GM18951 (cell line): ENCODE results near the gene MEF2C.
"Not testable (repeated sequence)": the region's sequence is repeated elsewhere in the genome, so short reads cannot be mapped to it uniquely, and the experiment has no call there.

Source experiments
- POLR2A ChIP-seq: IDR thresholded peaks from 4 replicates; pipeline ENCODE4 v1.6.1; 2011; ENCODE audit warnings: mild to moderate bottlenecking; ENCODE audit not compliant: insufficient read length, insufficient read depth; ENCODE audit errors: extremely low read depth
- in situ Hi-C: fragments of 300-500 bp; cut with MboI; formaldehyde crosslinking; loops from one replicate; pipeline ENCODE4 v1.12.0; 2022; ENCODE audit warnings: low sequenced_read_pairs, mixed read lengths, inconsistent platforms; ENCODE audit not compliant: unreplicated experiment

The MEF2C gene

DNA sequence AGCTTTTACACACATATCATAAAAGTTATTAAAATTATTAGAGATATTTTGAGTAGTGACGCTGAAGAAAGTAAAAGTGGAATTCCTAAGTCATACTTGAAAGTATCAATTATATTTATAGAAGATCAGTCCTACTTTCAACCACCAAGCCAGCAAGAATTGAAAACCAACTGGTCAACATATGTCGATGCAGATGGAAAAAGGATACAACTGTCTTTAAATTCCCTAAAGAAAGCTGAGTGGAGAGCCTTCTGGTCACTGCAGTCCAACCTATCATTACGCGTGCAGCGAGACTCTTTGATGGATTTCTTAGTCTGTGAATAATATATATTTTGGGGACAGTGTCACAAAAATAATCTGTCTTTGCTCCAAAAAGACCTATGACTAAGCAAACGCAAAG, 15.3 kb downstream of the MEF2C start:
- TF ChIP-seq POLR2A, result no peak
- in situ Hi-C loops, result no loop called here

DNA sequence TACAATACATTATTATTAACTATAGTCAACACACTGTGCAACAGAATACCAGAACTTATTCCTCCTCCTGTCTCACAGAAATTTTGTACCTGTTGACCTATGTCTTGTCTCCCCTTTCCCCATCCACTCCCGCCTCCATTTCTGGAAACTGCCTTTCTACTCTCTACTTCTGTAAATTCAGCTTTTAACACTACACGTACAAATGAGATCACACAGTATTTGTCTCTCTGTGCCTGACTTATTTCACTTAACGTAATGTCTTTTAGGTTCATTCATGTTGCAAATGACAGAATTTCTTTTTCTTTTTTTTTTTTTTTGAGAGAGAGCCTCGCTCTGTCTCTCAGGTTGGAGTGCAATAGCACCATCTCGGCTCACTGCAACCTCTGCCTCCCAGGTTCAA, 19.5 kb downstream of the MEF2C start:
- no peak for TF ChIP-seq POLR2A
- in situ Hi-C loops, result no loop called here

DNA sequence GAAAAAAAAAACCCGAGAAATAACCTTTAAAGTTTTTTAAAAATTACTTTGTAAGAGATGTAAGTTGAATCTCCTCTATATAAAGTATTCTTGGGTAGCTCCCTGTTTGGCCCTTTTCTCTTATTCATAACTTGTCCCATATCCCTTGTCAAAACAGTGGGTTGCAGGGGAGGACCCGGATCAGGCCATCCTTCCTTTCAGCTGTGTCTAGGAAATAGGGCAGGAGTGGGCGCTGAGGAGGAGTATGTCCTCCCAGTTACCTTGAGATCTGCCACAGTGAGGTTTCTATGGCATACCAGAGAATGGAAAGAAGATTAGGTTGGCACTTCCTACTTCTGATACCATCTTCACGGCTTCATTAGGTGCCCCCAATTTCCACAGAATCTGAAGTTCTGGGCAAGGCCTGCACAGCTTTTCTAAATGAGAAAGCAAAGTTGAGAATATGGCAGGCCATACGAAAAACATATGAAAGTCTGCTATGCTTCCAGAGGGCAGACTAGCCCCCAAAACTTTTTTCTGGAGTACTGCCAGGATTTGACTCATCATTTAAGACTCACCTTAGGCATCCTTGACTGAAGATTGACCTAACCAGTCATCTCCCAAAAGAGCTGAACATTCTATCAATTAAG, 20.3 kb downstream of the MEF2C start:
- in situ Hi-C loops, result no loop called here
- TF ChIP-seq POLR2A, result no peak

DNA sequence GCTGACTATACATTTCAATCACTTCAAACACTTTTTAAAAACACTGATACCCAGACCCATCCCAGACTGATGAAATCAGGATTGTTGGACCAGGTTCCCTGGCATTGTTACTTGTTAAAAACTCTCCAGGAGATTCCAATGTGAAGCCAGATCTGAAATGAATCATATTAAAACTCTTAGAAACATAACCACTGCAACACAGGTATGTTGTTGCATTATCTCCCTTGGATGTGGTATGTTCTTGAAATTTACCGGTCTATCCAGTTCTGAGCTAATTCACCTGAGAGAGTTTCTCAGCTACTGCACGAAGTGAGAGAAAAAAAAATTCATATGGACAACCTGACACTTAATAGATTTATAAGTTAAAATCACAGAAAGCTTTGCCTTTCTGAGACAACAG, 21.8 kb downstream of the MEF2C start:
- TF ChIP-seq POLR2A, result no peak
- in situ Hi-C loops, result no loop called here

DNA sequence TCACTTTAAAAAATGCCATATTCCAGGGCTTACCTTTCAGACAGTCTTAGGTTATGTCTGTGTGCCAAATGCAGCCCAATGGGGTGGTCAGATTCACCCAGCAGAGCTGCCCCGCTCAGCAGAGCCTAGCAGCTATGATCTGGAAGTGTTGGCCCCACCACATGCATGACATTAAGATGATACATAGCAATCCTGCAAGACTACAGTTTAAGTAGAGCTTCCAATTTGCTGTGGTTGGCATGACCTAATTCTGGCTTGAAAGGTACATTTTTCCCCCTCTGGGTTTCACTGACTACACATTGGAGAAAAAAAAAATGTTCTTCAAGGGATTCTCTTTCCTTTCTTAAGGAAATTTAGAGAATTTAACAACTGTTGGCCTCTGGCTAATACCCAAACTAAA, 22.5 kb downstream of the MEF2C start:
- no peak for TF ChIP-seq POLR2A
- in situ Hi-C loops, result no loop called here

DNA sequence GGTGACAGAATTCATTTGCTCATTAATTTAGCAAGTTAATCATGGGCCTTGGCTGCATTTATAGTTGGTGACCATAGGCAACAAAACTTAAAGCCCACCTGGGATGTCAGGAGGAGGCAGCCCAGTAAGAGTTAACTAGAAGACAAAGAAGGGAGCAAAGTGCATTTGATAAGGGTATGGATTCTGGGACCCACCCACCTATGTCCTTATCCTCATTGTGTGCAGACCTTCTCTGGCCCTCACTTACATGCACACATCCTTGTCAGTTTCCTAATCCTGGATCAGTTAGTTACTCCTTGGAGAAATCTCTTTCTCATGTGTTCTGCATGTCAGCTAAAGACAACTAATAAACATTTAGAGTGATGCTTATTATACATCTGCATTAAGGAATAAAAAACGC, 24.6 kb downstream of the MEF2C start:
- in situ Hi-C loops, result no loop called here
- no peak for TF ChIP-seq POLR2A

- in situ Hi-C loops, result not testable (repeated sequence)
Measured at GRCh38 chr5:88856381-88856780, 26.6 kb downstream of the MEF2C start.

DNA sequence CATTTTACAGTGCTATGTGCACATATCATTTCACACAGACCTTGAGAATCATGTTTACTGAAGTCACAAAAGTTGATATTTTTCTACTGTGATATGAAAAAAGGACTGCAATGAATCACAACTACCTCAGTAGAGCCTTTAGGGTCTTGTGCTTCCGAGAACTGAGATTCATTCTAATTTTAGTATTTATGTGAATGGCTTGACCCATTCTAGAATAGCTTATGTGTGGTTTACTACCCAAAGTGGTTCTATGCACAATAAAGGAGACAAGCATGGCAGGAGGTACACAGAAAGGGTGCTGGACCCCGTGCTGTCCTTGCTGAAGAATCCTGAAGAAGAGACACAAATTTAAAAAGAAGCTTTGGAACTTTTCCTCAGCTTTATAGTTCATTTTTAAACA, 28.2 kb downstream of the MEF2C start:
- in situ Hi-C loops, result no loop called here
- no peak for TF ChIP-seq POLR2A

DNA sequence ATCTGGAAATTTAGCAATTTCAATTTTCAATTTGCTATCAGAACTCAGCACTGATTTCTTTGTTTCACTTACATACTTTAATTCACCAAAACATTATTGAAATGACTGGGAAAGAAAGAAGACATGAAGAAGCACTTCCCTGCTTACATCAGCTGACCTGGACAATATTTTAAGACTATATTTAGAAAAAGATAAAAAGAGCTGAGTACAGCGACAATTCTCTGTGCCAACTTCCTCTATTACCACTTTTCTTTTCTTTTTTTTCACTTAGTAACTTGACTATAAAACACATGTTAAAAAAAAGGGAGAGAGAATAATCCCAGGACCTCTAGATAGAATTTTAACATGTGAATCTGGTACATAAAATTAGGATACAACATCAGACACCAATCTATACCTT, 35.6 kb downstream of the MEF2C start:
- TF ChIP-seq POLR2A, result no peak
- in situ Hi-C loops, result no loop called here

- TF ChIP-seq POLR2A, result no peak
- in situ Hi-C loops, result no loop called here
Measured at GRCh38 chr5:88846434-88846833, 36.5 kb downstream of the MEF2C start.

- in situ Hi-C loops, result no loop called here
Measured at GRCh38 chr5:88845081-88845697, 37.8 kb downstream of the MEF2C start.

GRCh38 chr5:88842784-88843183, 40.2 kb downstream of the MEF2C start:
- TF ChIP-seq POLR2A, result no peak
- in situ Hi-C loops, result no loop called here

More at GRCh38 chr5:88845081-88845697, 37.8 kb downstream of the MEF2C start:
- TF ChIP-seq POLR2A, result no peak

DNA sequence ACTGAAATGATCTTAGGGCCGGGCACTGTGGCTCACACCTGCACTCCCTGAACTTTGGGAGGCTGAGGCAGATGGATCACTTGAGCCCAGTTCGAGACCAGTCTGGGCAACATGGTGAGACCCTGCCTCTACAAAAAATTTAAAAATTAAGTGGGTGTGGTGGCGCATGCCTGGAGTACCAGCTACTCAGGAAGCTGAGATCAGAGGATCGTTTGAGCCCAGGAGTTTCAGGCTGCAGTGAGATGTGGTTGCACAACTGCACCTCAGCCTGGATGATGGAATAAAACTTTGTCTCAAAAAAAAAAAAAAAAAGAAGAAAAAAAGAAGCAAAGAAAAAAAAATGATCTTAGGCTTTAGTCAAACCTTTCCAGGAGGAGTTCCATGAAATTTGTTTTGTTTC, 41.8 kb downstream of the MEF2C start:
- no peak for TF ChIP-seq POLR2A
- in situ Hi-C loops, result no loop called here

GRCh38 chr5:88840495-88840894, 42.5 kb downstream of the MEF2C start:
- no peak for TF ChIP-seq POLR2A
- in situ Hi-C loops, result no loop called here

DNA sequence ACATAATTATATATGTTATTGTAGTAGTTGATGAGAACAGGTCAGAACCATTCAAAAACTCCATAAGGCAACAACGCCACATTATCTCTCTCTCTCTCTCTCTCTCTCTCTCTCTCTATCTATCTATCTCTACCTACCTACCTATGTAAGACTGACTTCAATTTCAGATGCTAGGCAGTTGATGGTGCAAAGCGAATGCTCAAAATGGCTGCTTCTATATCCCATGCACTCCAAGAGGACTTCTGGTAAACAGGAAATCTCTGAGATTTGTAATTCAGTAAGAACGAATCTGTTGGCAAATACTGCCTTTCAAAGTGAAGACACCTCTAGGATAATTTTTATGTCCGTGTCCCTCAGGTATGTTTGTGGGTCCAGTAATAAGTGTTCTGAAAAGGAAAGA, 43.7 kb downstream of the MEF2C start:
- in situ Hi-C loops, result no loop called here
- no peak for TF ChIP-seq POLR2A

DNA sequence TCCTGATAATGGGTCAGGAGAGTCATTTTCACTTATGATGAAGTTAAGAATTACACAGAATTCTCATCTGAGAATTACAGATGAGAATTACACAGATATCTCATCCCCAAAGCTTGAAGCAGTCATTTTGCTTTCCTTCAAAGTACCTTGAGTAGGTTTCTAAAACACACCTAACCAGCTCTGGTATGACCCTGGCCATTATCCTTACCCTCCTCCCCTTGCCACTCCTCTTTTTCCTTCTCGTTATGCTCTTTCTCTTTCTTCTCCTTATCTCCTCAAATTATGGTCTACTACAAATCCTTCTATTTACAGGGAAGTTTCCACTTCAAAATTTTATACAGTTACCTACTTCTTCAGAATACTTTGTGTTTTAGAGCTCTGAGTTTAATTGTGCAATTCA, 44.5 kb downstream of the MEF2C start:
- TF ChIP-seq POLR2A, result no peak
- in situ Hi-C loops, result no loop called here
